ENCODE results near the gene RABAC1.
A peak's percentile ranks its signal among the peaks of the same experiment; 100 is the strongest.
"Not testable (repeated sequence)": the region's sequence is repeated elsewhere in the genome, so short reads cannot be mapped to it uniquely, and the experiment has no call there.

Gene RABAC1

DNA sequence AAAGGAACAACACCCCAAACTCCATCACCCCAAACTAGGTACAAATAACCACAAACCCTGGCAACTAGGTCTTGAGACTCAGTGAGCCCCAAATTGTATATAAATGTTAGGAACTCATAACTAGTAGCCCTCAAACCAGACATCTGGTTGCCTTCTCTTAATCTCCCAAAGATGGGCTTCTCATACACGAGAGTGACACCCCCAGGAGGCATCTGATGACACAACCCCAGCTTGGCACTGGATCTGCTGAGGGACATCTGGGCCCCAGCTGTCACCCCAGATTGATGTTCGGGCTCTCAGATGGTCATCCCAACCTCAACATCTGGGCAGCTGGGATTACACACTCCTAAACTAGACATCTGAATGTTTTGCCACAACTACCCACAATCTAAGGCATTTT is 14.8 kb downstream of the RABAC1 start:
- DNase-seq: no peak

DNA sequence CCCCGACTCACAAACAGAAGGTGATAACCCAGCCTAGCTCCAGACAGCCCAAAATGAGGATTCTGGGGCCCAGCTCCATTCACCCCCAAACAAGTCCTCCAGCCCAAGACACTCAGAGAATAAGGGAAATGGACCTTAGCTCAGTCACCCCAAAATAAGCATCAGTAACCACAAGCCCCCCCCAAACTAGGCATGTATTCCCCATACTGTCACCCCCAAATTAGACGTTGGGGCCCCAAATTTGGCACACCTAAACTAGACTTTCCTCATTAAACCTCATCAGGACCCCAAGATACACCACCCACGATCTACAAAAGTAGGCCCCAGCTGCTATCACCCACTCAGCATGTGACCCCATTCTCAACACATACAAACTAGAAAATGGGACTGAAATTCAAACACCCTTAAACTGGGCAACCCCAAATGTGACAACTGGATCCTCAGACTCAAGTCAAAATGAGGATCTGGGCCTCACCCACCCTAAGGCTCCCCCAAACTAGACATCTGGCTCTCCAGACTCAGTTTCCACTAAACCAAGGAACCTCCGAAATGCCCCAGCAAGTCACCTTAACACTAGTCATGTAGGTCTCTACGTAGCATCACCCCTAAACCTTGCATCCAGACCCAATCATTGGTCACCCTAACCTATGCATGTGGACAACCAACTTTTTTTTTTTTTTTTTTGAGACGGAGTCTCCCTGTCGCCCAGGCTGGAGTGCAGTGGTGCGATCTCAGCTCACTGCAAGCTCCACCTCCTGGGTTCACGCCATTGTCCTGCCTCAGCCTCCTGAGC is 17.5 kb downstream of the RABAC1 start:
- DNase-seq: no peak

DNA sequence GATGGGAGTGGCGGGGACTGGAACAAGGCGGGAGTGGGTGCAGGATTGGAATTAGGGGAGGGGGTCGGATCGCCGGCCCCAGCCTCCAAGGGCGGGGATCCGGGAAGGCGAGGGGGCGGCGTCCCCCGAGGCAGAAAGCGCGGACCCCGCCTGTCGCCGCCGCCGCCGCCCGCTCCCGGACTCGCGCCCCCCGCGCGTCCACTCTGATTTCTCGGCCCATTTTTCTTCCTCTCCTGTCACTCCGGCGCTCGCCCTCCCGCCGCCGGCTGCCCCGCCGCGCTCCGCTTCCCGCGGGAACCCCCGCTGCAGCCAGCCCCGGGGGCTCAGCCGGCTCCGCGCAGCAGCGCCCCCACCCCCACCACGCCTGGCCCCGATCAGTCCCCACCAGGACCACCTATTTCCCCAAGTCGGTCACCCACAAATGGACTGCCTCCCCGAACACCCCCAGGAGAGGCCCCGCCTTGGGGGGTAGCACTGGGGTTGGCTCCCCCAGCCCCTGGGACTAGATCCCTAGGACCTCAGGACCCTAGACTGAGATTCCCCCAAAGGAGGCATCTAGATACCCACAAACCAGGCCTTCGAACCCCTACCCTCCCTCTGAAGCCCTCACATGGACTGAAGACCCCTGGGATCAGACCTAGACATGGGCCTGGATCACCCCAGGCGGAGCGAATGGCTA is 18.3 kb downstream of the RABAC1 start:
- no peak for DNase-seq

DNA sequence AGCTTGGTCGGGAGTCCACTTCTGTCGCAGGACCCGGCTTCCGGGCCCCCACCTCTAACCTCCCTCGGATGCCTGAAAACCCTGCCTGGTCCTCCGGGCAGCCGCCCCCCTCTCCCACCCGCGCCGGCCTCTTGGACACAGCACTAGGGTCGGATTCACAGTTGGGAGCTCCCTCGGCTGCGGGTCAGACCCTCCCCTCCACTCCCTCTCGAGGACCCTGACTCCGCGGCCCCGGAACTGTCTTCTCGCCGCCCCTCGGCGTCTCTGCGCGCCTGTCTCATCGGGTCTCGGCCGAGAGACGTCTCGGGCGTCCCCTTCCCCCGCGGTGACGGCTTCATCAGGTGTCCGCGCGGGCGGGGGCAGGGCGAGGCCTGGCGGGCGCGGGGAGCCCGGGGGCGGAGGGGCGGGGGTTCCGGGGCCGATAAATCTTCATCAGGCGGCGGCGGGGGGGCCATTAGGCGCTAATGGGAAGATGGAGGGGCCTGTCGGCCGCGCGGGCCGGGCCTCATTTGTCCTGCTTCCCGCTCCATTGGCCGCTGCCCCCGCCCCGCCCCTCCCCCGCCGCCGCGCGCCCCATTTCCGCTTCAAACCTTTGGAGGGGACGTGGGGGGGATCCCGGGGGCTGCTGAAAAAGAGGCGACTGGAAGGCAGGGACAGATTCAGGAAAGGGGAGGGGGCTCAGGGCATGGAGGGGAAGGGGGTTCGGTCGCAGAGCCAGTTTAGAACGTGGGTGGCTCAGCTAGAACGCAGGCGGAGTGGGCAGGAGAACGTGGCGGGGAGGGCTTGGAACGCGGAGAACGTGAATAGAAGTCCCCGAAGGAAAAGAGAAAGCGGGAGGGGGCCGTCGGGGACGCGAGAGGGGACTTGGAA is 19.0 kb downstream of the RABAC1 start:
- no peak for DNase-seq

DNA sequence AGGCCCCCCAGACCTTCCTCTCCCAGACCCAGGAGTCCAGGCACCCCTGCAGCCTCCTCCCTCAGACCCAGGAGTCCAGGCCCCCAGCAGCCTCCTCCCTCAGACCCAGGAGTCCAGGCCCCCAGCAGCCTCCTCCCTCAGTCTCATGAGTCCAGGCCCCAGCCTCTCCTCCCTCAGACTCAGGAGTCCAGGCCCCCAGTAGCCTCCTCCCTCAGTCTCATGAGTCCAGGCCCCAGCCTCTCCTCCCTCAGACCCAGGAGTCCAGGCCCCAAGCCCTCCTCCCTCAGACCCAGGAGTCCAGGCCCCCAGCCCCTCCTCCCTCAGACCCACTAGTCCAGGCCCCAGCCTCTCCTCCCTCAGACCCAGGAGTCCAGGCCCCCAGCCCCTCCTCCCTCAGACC is 19.9 kb downstream of the RABAC1 start:
- not testable (repeated sequence) for DNase-seq

DNA sequence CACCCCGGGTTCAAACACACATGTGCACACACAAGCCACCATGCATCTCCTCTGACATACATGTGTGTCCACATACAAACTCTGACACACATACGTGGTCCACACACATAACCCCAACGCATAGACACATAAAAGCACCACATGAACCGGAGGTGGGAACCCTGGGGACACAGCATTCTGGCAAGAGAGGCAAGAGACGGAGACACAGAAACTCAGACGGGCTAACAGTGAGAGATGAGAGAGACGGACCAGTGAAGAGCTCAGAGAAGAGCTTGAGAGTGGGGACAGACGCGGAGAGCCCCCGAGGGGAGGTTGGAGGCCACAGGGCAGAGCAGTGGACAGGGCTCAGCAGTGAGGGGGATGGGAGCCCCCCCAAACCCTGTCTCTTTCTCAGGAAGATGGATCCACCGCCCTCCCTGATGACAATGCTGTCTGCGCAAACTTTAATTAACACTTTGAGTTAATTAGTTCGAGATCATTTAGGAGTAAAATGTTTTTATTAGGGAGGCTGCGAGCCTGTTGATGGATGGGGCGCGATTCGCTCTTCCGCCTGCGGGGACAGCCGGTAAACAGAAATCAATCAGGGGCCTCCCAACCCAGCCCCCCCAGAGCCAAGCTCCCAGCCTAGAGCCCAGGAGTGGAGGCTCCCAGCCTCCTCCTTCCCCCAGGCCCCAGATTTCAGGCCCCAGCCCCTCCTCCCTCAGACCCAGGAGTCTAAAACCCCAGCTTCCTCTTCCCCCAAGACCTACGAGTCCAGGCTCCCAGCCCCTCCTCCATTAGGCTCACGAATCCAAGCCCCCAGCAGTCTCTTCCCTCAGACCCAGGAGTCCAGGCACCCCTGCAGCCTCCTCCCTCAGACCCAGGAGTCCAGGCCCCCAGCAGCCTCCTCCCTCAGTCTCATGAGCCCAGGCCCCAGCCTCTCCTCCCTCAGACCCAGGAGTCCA is 21.3 kb downstream of the RABAC1 start:
- no peak for DNase-seq

DNA sequence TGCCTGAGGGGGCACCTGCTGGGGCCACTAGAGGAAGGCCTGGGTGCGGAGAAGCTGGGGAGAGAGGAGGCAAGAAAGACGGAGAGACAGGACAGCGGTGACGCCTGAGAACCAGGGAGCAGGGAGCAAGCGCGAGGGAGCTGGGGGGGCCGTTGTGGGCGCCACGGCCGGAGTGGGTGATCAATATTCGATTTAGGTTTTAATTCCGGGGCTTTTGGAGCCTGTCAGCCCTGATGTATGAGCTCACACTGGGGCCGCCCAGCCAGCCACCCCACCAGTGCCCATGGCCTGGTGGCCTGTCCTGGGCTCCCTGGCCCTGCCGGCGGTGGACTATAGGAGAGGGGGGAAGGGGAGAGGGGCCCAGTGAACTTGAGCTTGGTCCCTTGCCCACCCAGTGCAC is 22.2 kb downstream of the RABAC1 start:
- DNase-seq: no peak

DNA sequence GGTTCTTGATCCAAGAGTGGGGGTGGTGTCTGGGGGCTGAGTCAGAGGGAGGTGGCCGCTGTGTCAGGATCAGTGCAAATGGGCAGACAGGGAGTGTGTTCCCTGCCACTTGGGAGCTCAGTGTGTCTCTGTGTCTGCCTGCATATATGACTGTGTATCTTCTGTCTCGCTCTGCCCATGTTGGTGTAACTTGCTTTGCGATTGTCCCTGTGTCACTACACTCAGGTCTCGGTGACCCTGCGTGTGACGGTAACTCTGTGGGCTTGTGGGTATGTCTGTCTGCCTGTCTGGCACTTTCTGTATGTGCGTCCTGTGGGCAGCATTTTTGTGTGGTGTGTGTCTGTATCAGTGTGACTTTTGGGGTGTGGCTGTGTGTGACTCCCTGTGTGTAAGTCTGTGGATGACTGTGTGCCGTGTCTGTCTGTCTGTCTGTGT is 22.7 kb downstream of the RABAC1 start:
- no peak for DNase-seq

DNA sequence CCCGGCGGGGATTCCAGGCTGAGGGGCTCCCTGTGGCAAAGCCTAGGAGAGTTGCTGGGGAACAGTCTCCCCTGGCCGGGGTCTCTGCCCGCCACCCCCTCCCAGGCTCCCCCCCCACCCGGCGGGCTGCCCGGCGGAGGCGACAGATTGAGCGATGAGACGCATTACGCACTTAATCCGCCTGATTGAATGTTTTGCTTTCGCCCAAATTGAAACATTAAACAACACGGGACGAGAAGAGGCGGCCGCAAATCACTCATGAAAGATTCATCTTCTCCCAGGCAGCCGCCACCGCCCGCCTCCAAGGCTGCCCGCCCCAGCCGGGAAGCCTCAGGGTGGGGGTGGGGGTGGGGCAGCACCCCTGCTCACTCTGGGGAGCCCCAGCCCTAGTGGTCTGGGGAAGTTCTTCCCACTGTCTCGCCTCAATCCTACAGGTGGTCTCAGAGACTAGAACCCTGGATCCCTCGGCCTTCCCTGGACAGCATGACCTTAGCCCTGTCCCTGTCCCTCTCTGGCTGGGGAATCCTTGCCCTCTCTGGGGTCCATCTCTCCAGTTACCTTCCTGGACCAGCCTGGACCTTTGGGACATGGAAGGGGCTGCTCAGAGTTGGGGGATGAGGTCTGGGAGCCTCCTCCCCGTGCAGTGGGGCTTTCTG is 23.2 kb downstream of the RABAC1 start:
- no peak for DNase-seq

DNA sequence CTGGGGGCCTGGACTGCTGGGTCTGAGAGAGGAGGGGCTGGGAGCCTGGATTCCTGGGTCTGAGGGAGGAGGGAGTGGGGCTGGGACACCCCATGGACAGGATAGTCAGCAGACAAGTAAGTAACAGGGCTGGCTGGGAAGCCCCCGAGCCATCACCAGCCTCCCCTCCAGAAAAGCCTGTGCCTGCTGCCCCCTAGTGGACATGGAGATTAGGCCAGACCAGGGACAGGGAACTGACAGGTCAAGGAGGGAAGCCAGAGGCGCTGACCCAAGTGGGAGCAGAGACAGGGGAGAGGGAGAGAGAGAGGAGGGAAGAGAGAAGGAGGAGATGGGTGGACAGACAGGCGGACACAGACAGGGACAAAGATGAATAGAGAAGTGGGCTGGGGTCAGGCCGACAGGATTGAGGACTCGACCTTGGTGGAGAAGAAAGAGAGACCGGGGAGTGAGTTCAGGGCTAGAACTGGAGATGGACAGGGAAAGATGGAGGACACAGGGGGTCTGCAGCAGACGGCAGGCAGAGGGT is 24.2 kb downstream of the RABAC1 start:
- DNase-seq: peak; percentile 46

DNA sequence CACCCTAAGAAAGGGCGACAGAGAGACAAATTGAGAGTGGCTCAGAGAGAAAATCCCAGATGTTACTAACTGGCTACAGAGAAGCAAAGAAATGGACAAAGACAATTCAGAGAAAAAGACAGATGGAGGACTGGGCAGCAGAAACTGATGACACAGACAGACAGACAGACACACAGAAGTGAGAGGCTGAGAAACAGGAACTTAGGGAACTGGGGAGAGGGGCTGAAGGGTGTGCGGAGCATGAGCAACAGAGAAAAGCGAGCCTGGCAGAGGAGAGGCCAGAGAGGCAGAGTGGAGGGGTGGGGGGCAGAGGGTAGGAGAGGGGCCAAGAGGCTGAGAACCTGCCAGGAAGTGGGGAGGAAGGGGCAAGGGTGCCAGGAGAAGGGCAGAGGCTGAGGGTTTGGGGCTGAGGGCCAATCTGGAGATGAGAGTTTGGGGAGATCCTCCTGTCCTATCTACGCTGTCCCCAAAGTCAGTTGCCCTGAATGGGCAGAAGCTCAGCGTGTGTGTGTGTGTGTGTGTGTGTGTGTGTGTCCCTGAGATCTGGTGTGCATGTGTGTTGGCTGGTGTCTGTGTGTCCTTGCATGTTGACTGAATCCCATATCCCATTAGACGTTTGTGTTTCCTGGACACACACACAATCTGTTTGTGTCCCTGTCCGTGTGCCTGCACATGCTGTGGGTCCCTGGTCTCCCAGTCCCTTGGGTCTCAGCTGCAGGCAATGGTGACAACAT is 25.3 kb downstream of the RABAC1 start:
- no peak for DNase-seq

DNA sequence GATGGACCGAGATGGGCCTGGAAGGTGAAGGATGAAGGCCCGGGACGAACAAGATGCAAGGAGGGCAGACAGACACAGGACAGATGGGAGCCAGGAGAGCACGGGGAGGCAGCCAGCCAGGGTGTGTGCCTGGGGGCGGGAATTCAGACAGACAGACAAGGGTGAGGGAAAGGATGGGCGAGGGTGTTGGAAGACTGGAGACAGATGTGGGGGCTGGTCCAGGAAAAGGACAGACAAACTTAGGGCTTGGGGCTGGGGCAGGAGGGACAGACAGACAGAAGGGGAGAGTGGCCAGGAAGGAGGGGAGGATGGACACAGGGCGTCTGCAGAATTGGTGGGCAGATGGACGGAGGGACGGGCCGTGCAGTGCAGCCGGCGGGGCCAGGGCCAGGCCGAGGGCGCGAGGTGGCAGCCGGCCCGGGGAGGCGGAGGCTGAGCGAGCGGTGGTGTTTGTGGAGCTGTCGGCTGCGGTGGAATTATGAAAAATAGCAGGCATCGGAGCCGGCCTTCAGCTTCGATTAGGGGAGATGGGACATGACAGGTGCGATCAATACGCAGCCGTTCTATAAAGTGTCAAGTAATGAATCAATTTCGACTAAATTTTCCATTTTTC is 26.3 kb downstream of the RABAC1 start:
- no peak for DNase-seq

DNA sequence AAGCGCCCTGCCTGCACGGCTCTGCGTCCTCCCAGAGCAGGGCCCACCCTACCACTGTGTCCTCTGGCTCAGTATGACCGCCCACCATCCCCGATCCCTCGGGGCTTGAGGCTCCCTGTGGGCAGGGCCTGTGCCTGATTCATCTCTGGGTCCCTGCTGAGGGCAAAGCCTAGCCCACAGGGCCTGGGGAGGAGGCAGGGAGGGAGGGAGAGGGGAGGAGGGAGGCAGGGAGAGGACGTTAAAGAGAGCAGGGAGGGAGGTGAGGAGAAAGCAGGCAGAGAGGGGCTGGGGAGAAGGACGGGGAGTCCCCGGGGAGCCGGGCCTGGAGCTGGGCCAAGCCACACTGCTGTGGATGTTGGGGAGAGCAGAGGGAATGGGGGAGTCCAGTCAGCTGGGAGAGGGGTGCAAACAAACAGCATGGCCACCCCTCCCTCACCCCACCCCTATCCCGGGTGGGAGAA is 26.8 kb downstream of the RABAC1 start:
- DNase-seq: no peak

DNA sequence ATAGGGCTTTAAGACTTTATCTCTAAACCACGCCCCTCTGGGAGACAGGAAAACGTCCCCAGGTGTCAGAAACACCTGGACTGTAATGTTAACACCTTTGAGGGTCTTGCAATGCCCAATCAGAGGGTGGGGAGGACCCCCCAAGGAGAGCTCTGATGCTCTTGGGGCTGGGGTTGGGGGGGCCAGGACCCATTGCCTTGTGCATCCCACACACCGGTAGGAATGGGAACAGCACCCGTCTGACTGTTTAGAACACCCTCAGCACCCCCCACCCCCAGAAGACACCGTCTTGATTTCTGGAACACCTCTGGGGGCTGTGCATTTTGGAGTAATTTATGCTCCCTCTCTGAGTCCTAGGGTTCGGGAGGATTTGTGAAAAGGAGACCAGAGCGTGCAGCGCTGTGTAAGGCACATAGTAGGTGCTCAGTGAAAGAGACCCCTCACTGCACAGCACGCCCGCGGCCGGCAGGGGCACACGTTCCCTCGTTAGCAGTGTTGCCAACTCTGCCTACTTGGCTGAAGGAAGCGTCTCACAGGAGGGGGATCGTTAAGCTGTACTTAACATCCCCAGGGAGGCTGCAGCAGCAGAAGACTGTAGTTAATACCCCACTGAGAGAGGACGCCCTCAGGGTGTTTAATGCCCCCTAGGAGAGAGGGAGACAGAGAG is 28.1 kb downstream of the RABAC1 start:
- peak; percentile 43 for DNase-seq

DNA sequence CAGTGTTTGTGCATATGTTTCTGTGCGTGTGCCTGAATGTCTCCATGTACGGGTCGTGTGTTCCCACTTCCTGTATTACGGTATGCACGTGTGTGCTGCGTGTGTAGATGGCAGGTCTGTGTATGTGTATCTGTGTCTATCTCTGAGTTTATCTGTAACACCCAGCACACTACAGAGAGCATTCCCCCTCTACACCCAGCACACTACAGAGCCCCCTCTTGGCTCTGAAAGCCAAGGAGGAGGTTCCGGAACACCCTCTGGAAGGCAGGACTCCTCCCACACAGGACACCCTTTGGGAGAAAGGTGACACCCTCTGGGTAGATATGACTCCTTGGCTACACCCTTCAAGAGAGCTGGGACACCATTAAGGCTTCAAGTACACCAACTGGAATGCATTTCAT is 28.8 kb downstream of the RABAC1 start:
- DNase-seq: no peak

DNA sequence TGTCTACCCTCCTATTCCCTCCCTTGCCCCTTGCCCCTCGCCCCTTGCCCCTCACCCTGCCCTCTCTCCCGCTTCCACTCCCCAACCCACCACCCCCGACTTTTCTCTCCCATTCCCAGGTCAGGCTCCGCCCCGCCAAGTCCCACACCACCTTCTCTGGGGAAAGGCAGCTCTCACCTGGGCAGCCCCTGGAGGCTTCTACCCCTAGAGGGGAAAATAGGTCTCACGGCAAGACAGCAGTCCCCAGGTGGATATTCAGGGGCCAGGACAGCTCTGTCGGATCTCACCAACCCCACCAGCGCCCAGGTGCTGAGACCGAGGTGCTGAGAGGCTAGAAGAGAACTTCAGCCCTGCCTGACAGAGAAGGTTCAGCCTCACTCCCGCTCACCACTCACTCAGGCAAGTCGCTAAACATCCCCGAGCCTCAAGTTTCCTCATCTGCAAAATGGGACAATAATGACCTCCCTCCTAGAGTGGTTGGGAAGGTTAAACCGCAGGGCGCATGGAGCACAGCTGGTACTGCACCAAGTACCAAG is 29.5 kb downstream of the RABAC1 start:
- DNase-seq: no peak

DNA sequence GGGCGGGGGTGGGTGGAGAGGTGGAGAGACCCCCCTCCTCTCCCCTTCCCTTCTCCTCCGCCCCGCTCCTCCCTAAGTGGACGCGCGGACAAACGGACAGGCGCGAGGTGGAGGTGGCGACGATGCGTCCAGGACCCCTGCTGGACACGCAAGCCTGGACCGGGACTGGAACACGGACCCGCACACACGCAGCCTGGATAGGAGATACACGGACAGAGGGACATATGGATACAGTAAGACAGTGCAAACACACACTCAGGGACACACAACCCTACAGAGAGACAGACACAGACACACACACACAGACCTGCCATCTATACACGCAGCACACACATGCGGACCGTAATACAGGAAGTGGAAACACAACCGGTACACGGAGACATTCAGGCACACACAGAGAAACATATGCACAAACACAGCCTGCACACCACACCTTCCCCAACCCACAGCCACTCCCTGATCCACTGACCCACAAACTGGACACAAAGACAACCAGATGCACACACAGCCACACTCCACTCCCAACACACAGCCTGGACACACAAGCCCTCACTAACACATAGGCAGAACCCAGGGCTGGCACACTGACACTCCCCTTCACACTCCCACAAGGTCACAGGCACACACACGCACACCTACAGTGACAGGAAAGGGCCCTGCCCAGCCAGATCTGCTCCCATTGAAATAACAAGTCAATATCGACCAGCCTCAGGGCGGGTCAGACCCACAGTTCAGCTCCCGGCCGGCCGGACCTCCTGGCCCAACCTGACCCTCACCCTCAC is 30.2 kb downstream of the RABAC1 start:
- DNase-seq: no peak

DNA sequence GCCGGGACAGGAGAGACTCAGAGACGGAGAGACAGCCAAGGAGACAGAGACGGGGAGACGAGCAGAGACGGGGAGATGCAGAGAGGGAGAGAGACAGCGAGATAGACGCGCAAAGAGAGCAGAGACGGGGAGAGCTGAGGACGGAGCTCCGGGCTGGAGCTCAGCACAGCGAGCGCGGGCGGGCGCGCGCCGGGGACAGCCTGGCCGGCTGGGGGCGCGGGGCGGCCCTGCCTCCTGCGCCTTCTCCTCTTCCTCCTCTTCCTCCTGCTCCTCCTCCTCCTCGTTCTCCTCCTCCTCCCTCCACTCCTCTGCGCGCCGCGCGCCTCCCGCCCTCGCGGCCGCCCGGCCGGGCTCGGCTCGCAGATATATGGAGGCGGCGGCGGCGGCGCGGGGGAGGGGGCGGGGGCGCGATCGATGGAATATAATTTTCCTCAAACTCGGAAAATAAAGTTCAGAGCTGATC is 30.9 kb downstream of the RABAC1 start, which contains the start of gene ERFL:
ERFL (minus strand) TSS at position 229 of the 463 bp plus-strand sequence. CDS start 15,530 bp downstream, outside the sequence.
- no peak for DNase-seq

Measured in NCI-H345 (cell line).